Suprapubic skin (tissue), 4 donors: Measurements from ENCODE around the gene ZC3H4. TPM values are rescaled to one million over a fixed set of nuclear protein-coding genes. Genes with fewer than 3 reads are reported as not detected.

ENCODE experiments used
- DNase-seq, 2 donors: peaks; one replicate each; pipeline ENCODE4 v3.0.0-alpha.2; 2019; ENCODE audit warnings: low spot score in 2 of 2
- H3K27ac ChIP-seq: fragments of 200-600 bp; sonication (generic); one replicate; pipeline ENCODE4 v1.5.1; 2019
- H3K27me3 ChIP-seq: fragments of 200-600 bp; sonication (generic); one replicate; pipeline ENCODE4 v1.5.1; 2019
- H3K36me3 ChIP-seq: fragments of 200-600 bp; sonication (generic); one replicate; pipeline ENCODE4 v1.5.1; 2019
- H3K4me1 ChIP-seq: fragments of 200-600 bp; sonication (generic); one replicate; pipeline ENCODE4 v1.5.1; 2019
- H3K4me3 ChIP-seq: fragments of 200-600 bp; sonication (generic); one replicate; pipeline ENCODE4 v1.5.1; 2019; ENCODE audit warnings: mild to moderate bottlenecking
- H3K9me3 ChIP-seq: fragments of 200-600 bp; sonication (generic); one replicate; pipeline ENCODE4 v1.5.1; 2019
- CTCF ChIP-seq, 2 donors: fragments of 200-600 bp in 1 of 2; fragments of 450-650 bp in 1 of 2; sonication (generic) in 1 of 2; IDR thresholded peaks; one replicate each; pipeline ENCODE4 v1.5.1; 2016 to 2019; ENCODE audit warnings: antibody characterized with exemption in 2 of 2, mild to moderate bottlenecking in 1 of 2, moderate library complexity in 1 of 2
- EP300 ChIP-seq: sonication (generic); formaldehyde crosslinking; IDR thresholded peaks from one replicate; pipeline ENCODE4 v1.6.1; 2017; ENCODE audit warnings: antibody characterized with exemption
- POLR2A ChIP-seq, 2 donors: fragments of 450-650 bp; IDR thresholded peaks; one replicate each; pipeline ENCODE4 v1.6.1; 2017; ENCODE audit warnings: antibody characterized with exemption in 2 of 2, mild to moderate bottlenecking in 2 of 2, moderate library complexity in 2 of 2
- POLR2AphosphoS5 ChIP-seq, 3 donors: sonication (generic); formaldehyde crosslinking; IDR thresholded peaks; one replicate each; pipeline ENCODE4 v1.6.1; 2017; ENCODE audit warnings: antibody characterized with exemption in 3 of 3
- WGBS: methylation state at CpG from one replicate; pipeline ENCODE4 v1.1.5; 2018; 5-methylcytosine and 5-hydroxymethylcytosine counted together
- total RNA-seq, 4 donors: library from RNA; depleted of rRNA; stranded (reverse); fragments of >200 nt; gene quantifications; one replicate each; pipeline ENCODE4 v1.1.0, GENCODE V29; 2016

Gene ZC3H4
- total RNA-seq, 4 donors from 2014 or later: 24.2 to 42.8 (median 31.7) TPM

DNA sequence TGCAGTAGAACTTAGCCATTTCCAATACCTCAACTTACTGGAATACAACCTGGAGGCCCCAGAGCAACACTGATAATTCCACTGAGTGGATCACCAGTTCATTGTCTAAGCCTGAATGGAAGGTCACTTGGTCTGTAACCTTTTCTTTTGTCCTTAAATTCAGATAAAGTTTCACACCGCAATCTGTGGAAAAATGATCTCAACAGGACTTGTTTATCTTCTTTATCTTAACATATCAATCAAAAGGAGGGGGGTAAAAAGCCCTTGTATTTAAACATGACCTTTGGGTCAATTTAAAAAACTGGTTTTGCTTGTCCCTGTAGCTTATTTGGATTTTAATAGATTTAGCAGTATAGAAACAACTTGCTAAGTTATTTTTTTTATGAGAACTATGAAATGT, 38.6 kb upstream of the ZC3H4 start:
- TF ChIP-seq EP300 (no peak), POLR2AphosphoS5 (IDR thresholded peaks at IDR 0.05) (no peak), CTCF (IDR thresholded peaks at IDR 0.05) (no peak), POLR2A (IDR thresholded peaks at IDR 0.05) (no peak)
- DNase-seq: no peak
- Histone ChIP-seq H3K4me1 (peaks cover 45% of the 10 kb centered on the region), H3K27ac (peak overlapping the region; percentile 78), H3K4me3 (no peak overlapping the region), H3K27me3 (no peaks in the 10 kb centered on the region), H3K36me3 (peaks cover 45% of the 10 kb centered on the region), H3K9me3 (no peaks in the 10 kb centered on the region)
- 46% methylated on average over 1 of the region's 1 CpG for WGBS

GRCh38 chr19:47151627-47152026, 38.1 kb upstream of the ZC3H4 start:
- DNase-seq: no peak
- Histone ChIP-seq H3K27ac (peak overlapping the region; percentile 78), H3K9me3 (no peaks in the 10 kb centered on the region), H3K4me1 (peaks cover 39% of the 10 kb centered on the region), H3K36me3 (peaks cover 47% of the 10 kb centered on the region), H3K4me3 (no peak overlapping the region), H3K27me3 (no peaks in the 10 kb centered on the region)
- 82% methylated on average over 3 of the region's 3 CpGs for WGBS
- TF ChIP-seq POLR2AphosphoS5 (IDR thresholded peaks at IDR 0.05) (no peak), EP300 (no peak), CTCF (IDR thresholded peaks at IDR 0.05) (no peak), POLR2A (IDR thresholded peaks at IDR 0.05) (no peak)

DNA sequence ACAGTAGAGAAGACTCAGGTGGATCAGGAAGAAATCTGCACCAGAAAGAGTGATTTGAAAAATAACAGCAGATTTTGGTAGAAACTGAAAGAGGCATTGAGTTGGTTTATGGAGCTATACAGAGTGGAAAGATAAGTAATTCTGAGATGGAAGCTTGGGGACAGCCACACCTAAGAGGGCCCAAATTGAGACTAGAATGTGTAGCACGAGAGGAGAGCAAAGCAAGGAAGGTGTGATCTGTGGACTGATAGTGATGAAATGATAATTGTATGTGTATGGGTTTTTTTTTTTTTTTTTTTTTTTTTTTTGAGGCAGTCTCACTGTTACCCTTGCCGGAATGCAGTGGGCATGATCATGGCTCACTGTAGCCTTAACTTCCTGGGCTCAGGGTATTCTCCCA, 33.3 kb upstream of the ZC3H4 start:
- WGBS: 94% methylated on average over 2 of the region's 2 CpGs
- no peak for TF ChIP-seq POLR2AphosphoS5 (IDR thresholded peaks at IDR 0.05)
- TF ChIP-seq POLR2A (IDR thresholded peaks at IDR 0.05): no peak
- no peak for TF ChIP-seq CTCF (IDR thresholded peaks at IDR 0.05)
- no peak for TF ChIP-seq EP300
- no peaks in the 10 kb centered on the region for H3K9me3 ChIP-seq
- H3K27ac ChIP-seq: no peak overlapping the region
- H3K4me3 ChIP-seq: no peak overlapping the region
- DNase-seq: no peak
- H3K4me1 ChIP-seq: peaks cover 10% of the 10 kb centered on the region
- no peaks in the 10 kb centered on the region for H3K27me3 ChIP-seq
- peaks cover 58% of the 10 kb centered on the region for H3K36me3 ChIP-seq

DNA sequence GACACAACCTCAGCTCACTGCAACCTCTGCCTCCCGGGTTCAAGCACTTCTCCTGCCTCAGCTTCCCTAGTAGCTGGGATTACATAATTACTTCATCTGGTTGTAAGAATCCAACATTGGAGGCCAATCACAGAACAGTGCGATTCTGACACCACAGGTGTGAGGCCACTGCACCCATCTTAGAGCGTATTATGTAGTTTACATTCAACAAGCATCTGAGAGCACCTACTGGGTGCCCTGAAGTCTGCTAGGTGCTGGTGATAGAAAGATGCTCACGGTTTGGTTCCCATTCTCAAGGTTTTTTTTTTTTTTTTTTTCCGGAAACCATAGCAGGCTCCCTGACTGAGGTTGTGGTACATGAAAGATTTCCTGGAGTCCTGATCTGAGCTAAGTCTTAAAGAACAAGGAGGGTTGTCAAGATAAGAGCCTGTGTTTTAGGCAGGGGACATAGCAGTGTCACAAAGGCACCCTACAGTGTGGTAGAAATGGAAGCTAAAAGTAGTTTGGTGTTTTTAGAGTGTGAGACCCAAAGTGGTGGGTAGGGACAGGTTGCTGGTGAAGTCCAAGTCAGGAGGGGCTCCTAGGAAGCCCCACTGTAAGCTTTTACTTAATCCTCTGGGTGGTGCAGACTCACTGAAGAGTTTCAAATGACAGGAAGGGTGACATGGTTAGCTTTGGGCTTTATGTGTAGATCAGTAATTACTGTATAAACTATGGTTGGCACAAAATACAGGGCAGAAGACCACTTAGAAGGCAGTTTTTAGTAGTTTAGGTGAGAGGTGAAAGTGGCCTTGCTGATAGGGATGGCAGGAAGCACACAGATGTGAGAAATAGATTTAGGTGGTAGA, 32.3 kb upstream of the ZC3H4 start:
- Histone ChIP-seq H3K27ac (no peak overlapping the region), H3K4me1 (peaks cover 5% of the 10 kb centered on the region), H3K27me3 (no peaks in the 10 kb centered on the region), H3K36me3 (peaks cover 58% of the 10 kb centered on the region), H3K9me3 (no peaks in the 10 kb centered on the region), H3K4me3 (no peak overlapping the region)
- TF ChIP-seq POLR2A (IDR thresholded peaks at IDR 0.05) (no peak), POLR2AphosphoS5 (IDR thresholded peaks at IDR 0.05) (no peak), EP300 (no peak), CTCF (IDR thresholded peaks at IDR 0.05) (no peak)
- 87% methylated on average over 5 of the region's 5 CpGs for WGBS
- DNase-seq: no peak

GRCh38 chr19:47144630-47145029, 31.1 kb upstream of the ZC3H4 start:
- H3K4me3 ChIP-seq: no peak overlapping the region
- no peaks in the 10 kb centered on the region for H3K27me3 ChIP-seq
- H3K4me1 ChIP-seq: peaks cover 2% of the 10 kb centered on the region
- no peak for DNase-seq
- 93% methylated on average over 13 of the region's 13 CpGs for WGBS
- no peak overlapping the region for H3K27ac ChIP-seq
- peaks cover 51% of the 10 kb centered on the region for H3K36me3 ChIP-seq
- TF ChIP-seq CTCF (IDR thresholded peaks at IDR 0.05) (no peak), EP300 (no peak), POLR2AphosphoS5 (IDR thresholded peaks at IDR 0.05) (no peak), POLR2A (IDR thresholded peaks at IDR 0.05) (no peak)
- H3K9me3 ChIP-seq: no peaks in the 10 kb centered on the region
